ENCODE data around the gene AMDHD2.
"Not testable (repeated sequence)": the region's sequence is repeated elsewhere in the genome, so short reads cannot be mapped to it uniquely, and the experiment has no call there.

Gene AMDHD2

GRCh38 chr16:2520097-2520783, at the start of gene AMDHD2:
TSS of gene AMDHD2 (plus strand) at chr16:2520371. CDS start at chr16:2520459, 88 bp downstream.
- in situ Hi-C loops (cut with HindIII; ENCODE audit: low sequenced_read_pairs) = no loop called here

- in situ Hi-C loops (cut with HindIII; ENCODE audit: low sequenced_read_pairs) = no loop called here
Measured at GRCh38 chr16:2470603-2471015, 49.6 kb upstream of the AMDHD2 start.

- in situ Hi-C loops (cut with HindIII; ENCODE audit: low sequenced_read_pairs) = no loop called here
Measured at GRCh38 chr16:2471016-2471652, 49.0 kb upstream of the AMDHD2 start, which contains the start of gene NTN3. TSS of gene NTN3 (plus strand) at chr16:2471297. CDS start at chr16:2471702, 405 bp downstream.

- in situ Hi-C loops (cut with HindIII; ENCODE audit: low sequenced_read_pairs) = no loop called here
Measured at GRCh38 chr16:2471653-2472487, 48.3 kb upstream of the AMDHD2 start.

- in situ Hi-C loops (cut with HindIII; ENCODE audit: low sequenced_read_pairs) = no loop called here
Measured at GRCh38 chr16:2472488-2472864, 47.7 kb upstream of the AMDHD2 start.

- in situ Hi-C loops (cut with HindIII; ENCODE audit: low sequenced_read_pairs) = no loop called here
Measured at GRCh38 chr16:2472885-2473445, 47.2 kb upstream of the AMDHD2 start.

GRCh38 chr16:2473446-2473926, 46.7 kb upstream of the AMDHD2 start:
- in situ Hi-C loops (cut with HindIII; ENCODE audit: low sequenced_read_pairs) = no loop called here

- in situ Hi-C loops (cut with HindIII; ENCODE audit: low sequenced_read_pairs) = no loop called here
Measured at GRCh38 chr16:2473999-2474876, 45.9 kb upstream of the AMDHD2 start.

- in situ Hi-C loops (cut with HindIII; ENCODE audit: low sequenced_read_pairs) = no loop called here
Measured at GRCh38 chr16:2474877-2475412, 45.2 kb upstream of the AMDHD2 start, which contains the start of gene TBC1D24. TSS of gene TBC1D24 (plus strand) at chr16:2475127. CDS start at chr16:2496149, 21,022 bp downstream.

- in situ Hi-C loops (cut with HindIII; ENCODE audit: low sequenced_read_pairs) = no loop called here
Measured at GRCh38 chr16:2475413-2476344, 44.5 kb upstream of the AMDHD2 start.

GRCh38 chr16:2476345-2476720, 43.8 kb upstream of the AMDHD2 start:
- in situ Hi-C loops (cut with HindIII; ENCODE audit: low sequenced_read_pairs) = no loop called here

GRCh38 chr16:2476741-2477140, 43.4 kb upstream of the AMDHD2 start:
- in situ Hi-C loops (cut with HindIII; ENCODE audit: low sequenced_read_pairs) = no loop called here

- in situ Hi-C loops (cut with HindIII; ENCODE audit: low sequenced_read_pairs) = no loop called here
Measured at GRCh38 chr16:2477327-2477726, 42.8 kb upstream of the AMDHD2 start.

GRCh38 chr16:2478279-2478678, 41.9 kb upstream of the AMDHD2 start:
- in situ Hi-C loops (cut with HindIII; ENCODE audit: low sequenced_read_pairs) = no loop called here

- in situ Hi-C loops (cut with HindIII; ENCODE audit: low sequenced_read_pairs) = not testable (repeated sequence)
Measured at GRCh38 chr16:2479996-2480395, 40.2 kb upstream of the AMDHD2 start.

GRCh38 chr16:2480948-2481347, 39.2 kb upstream of the AMDHD2 start:
- in situ Hi-C loops (cut with HindIII; ENCODE audit: low sequenced_read_pairs) = no loop called here

GRCh38 chr16:2481676-2482075, 38.5 kb upstream of the AMDHD2 start:
- in situ Hi-C loops (cut with HindIII; ENCODE audit: low sequenced_read_pairs) = no loop called here

GRCh38 chr16:2482249-2482648, 37.9 kb upstream of the AMDHD2 start:
- in situ Hi-C loops (cut with HindIII; ENCODE audit: low sequenced_read_pairs) = no loop called here
